Astrocyte of the cerebellum (primary cell): ENCODE measurements around the gene CCNT1.

ENCODE experiments used
- DNase-seq: peaks from one replicate; pipeline ENCODE4 v3.0.0-alpha.2; 2011; ENCODE audit warnings: low read depth
- H3K4me3 ChIP-seq: 2 replicates; pipeline ENCODE4 v1.5.1; 2011; ENCODE audit warnings: mild to moderate bottlenecking, low read depth, low read length, moderate library complexity
- in situ Hi-C: cut with HindIII; loops from 2 replicates; pipeline ENCODE4 v1.10.0; 2017; ENCODE audit warnings: low sequenced_read_pairs
- TF ChIP-seq, protein P1 (sequence below): IDR thresholded peaks from 2 replicates; pipeline ENCODE4 v1.5.1; 2012; ENCODE audit warnings: low read length, low read depth, moderate library complexity, mild to moderate bottlenecking; ENCODE audit errors: missing control alignments

The CCNT1 gene

DNA sequence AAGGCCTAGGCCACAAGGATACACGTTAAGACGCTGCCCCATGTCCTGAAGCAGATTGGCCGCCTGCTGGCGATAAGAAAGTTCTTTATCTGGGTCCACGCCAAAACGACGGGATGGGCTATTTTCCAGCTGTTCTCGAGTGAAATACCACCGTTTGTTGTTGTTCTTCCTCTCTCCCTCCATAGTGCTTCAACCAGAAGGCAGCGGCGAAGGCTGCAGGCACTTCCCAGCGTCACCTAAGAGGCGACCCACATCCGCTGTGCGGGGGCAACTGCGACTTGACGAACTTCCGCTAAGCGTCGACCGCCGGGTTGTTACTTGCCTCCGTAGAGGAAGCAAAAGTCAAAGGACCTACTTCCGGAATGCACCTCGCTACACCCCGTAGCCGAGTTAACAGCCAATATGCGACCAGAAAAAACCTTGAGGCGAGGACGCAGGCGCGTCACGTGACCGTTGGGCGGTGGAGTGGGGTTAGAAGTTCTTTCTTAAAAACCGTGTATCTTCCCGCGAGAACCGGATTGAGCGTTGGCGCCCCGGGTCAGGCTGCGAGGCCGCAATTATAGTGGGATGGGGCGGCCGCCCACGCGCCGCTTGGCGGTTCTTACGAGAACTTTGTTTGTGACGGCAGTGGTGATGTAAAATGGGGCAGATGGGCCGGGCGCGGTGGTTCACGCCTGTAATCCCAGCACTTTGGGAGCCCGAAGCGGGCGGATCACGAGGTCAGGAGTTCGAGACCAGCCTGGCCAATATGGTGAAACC, at the start of gene CCNT1:
CCNT1 (minus strand) TSS at position 215 of the 759 bp plus-strand sequence; CDS start at position 183, 32 bp downstream.
- H3K4me3 ChIP-seq = peak within 1 kb of the TSS; percentile 60
- in situ Hi-C loops = no loop called here
- DNase-seq = peak; percentile 100
- TF ChIP-seq, protein P1, sequence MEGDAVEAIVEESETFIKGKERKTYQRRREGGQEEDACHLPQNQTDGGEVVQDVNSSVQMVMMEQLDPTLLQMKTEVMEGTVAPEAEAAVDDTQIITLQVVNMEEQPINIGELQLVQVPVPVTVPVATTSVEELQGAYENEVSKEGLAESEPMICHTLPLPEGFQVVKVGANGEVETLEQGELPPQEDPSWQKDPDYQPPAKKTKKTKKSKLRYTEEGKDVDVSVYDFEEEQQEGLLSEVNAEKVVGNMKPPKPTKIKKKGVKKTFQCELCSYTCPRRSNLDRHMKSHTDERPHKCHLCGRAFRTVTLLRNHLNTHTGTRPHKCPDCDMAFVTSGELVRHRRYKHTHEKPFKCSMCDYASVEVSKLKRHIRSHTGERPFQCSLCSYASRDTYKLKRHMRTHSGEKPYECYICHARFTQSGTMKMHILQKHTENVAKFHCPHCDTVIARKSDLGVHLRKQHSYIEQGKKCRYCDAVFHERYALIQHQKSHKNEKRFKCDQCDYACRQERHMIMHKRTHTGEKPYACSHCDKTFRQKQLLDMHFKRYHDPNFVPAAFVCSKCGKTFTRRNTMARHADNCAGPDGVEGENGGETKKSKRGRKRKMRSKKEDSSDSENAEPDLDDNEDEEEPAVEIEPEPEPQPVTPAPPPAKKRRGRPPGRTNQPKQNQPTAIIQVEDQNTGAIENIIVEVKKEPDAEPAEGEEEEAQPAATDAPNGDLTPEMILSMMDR = peak; percentile 39

DNA sequence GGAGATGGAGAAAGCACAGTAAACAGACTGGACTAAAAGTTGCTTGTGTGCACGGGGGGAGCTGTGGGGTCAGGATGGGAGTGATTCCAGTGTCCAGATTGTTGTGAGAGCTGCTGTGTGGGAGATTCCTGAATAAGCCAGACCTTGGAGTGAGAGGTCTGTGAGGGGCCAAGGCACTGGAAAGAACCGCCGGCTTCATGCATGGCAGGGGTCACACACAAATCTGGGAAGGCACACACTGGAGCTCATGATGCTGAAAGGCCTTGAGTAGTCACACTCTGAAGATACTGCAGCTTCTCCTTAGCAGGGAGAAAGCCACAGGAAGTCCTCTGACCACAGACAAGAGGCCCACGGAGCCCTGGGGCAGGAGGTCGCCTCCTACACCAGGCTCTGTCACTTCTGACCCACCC, 49.3 kb upstream of the CCNT1 start:
- in situ Hi-C loops = no loop called here
- H3K4me3 ChIP-seq = no peak overlapping the region
- no peak for DNase-seq
- TF ChIP-seq, protein P1 = no peak

DNA sequence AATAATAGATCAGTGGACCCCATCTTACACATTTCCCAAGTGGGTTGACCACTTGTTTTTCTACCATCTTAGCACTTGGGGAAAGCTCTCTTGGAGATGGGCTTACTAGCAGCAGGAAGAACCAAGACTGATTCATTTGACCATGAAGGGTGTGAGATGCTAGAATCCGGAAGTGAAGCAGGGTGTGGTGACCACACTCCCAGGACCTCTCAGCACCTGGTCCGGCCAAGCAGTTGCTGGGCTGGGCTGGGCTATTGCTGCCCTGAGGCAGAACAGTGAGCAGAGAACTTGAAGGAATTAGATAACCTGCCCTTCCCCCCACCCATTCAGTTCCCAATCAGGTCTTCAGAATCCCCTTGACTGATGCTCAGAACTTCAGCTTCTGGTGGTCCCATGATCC, 48.0 kb upstream of the CCNT1 start:
- DNase-seq = no peak
- TF ChIP-seq, protein P1 = no peak
- no peak overlapping the region for H3K4me3 ChIP-seq
- in situ Hi-C loops = no loop called here

DNA sequence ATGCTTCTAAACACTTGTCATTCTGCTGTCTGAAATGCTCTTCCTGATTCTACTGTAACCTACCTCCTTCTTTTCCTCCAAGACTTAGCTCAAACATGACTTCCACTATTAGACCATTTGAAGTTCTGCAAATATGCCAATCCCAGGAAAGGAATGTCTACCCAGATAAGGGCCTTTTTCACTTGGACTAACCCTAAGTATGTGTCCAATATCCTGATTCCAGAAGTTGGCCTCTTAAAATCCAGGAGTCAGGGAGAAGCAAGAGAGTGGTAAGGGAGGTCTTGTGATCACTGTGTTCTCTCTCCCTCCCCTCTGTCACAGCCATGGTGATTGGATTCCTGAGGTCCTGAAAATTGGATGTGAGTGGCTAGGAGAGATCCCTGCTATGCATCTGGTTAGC, 42.2 kb upstream of the CCNT1 start:
- TF ChIP-seq, protein P1 = no peak
- DNase-seq = no peak
- in situ Hi-C loops = no loop called here
- no peak overlapping the region for H3K4me3 ChIP-seq

DNA sequence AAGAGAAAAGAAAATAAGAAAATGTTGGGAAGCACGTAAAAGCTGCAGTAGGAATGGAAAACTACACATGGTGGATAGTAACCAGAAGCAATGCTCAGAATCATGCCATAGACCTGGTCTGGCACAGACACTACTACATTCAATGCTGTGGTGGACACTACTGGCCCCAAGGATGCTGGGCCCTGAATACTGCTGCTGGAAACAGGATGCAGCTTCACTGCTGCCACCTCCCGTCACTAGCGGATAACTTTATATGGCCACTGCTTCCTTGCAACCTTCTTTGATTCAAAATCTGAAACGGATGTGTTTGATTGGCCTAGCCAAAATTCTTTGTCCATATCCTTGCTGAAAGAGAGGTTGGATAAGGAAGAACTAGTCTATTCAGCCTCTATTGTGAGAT, 41.7 kb upstream of the CCNT1 start:
- TF ChIP-seq, protein P1 = no peak
- in situ Hi-C loops = no loop called here
- H3K4me3 ChIP-seq = no peak overlapping the region
- no peak for DNase-seq

DNA sequence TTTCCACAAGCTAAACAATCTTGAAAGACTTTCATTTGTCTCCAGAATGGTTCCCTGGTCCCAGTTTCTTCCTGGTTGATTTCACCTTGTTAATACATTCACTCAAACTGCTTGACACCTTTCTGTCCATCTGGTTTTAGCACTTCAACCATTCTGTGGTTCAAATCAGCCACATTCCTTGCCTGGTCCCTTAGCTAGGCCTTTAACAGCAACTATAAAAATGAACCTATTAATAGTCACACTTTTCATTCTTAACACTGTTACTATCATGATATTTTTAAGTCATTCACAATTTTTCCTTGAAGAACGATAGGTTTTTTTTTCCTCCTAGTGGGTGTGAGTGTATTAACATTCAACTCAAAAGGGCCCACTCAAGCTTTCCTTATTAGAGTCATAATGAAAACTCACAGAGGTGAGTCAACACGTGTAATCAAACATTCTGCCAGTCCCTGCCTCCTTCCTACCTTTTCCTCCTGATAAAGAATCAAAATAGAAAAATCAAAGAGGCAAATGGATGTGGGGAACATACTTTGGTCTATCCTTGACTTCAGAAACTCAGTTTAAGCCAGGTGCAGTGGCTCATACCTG, 34.4 kb upstream of the CCNT1 start:
- TF ChIP-seq, protein P1 = no peak
- H3K4me3 ChIP-seq = no peak overlapping the region
- no peak for DNase-seq
- in situ Hi-C loops = loop anchor here (5.0 kb wide), 1 partner anchor 46 kb away; no protein-coding TSS in a partner anchor
